ENCODE measurements around the gene TTC21A.
"Not testable (repeated sequence)": the region's sequence is repeated elsewhere in the genome, so short reads cannot be mapped to it uniquely, and the experiment has no call there.

TTC21A gene

DNA sequence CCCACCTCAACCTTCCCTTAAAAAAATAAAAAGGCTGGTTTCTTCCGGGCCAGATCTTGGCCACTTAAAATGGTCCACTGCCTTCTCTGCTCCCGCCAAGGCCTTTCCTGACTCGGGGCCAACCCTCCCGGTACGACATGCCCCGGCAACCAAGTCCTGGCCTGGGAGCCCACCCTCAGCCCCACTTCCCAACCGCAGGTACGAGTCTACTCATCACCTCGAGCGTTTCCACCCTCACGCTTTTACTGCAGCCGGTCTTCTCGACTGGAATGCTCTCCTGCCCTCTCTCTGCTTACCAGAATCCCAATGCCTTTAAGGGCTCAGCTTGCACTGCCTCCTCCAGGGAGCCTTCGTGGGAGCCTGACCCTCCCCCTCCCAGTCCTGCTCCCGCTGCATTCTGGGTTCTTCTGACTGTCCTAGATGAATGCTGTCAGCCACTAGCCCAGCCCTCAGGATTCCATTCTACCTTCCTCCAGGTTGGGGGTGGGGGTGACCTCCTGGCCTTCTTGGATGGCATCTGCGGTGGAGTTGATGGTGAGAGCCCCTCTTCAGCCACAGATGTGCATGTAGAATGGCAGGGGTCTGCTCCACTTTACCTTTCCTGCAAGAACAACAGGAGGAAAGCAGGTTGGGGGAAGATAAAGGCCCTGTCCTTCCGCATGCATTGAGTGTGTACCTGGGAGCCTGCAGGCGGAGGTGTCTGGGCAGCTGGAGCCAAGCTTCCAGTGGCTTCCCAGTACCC, 47.0 kb downstream of the TTC21A start:
- DNase-seq, result no peak

DNA sequence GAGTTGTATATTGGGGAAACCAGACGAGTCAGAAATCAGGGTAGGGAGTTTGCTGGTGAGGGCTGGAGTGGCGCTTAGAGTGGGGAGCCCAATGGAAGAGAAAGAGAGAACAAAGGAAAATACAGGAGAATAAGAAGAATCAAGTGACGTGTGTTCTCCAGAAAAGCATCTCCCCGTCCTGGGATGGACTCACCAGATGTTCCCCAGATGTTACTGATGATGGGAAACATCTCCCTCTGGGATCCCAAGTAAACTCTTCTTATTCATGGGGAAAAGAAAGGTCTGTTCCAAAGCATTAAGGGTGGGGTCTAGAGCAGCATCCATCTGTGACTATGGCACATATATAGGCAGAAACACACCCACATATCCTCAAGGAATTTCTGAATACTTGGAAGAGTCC, 48.9 kb downstream of the TTC21A start:
- DNase-seq, result no peak

DNA sequence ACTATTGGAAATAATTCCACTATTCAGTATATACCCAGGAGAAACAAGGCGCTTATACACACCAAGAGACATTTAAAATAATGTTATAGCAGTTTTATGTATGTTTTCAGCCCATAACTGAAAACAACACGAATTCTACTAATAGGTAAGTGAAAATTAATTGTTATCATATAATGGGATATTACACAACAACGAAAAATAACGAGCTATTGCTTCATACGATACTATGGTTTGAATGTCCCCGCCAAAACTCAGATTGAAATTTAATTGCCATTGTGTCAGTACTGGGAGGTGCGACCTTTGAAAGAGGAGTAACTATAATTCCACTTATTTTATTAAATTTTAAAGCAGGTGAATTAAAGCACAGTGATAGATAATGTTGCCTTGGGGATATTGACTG, 49.9 kb downstream of the TTC21A start:
- no peak for DNase-seq

DNA sequence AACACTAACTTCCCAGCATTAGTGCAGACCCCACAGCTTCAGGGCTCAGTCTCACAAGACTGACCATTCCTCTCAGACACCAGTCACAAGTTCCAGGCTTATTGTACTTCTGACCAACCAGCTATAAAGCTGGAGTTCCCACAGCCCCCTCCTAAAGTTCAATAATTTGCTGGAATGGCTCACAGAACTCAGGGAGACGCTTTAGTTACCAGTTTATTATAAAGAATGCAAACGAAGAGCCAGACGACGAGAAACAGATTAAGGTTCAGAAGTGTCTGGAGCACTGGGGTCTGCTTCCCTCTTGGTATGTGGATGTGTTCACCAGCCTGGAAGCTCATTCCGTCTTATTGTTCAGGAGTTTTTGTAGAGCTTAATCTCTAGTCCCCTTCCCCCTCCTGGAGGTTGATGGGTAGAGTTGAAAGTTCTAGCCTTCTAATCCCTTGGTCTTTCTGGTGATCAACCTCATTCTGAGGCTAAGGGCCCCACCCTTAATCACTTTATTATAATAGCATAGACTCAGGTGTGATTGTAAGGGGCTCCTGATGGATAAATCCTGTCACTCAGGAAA, 50.8 kb downstream of the TTC21A start:
- no peak for DNase-seq

DNA sequence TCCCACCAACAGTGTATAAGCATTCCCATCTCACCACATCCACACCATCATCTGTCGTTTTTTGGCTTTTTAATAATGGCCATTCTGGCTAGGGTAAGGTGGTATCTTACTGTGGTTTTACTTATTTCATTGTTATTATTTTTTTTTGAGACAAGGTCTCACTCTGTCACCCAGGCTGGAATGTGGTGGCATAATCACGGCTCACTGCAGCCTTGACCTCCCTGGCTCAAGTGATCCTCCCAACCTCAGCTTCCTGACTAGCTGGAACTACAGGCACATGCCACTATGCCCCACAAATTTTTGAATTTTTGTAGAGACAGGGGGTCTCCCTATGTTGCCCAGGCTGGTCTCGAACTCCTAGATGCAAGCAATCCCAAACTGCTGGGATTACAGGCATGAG, 56.9 kb downstream of the TTC21A start:
- DNase-seq, result no peak

DNA sequence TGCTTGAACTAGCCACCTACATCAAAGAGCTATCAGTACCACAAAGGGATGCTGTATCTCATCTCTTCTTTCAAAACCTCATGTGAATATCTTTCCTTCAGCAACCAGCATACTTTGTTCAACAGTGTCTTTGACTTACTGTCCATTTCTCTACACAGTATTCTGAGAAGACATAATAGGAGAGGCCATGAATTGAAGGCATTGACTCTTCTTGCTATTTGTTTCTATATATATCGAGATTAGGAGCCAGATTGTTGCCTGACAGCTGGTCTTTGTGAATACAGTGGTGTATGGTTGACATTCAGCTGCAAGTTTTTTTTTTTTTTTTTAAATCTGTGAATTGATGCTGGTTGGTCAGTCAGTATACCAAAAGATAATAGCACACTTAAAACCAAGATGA, 58.0 kb downstream of the TTC21A start:
- DNase-seq, result no peak

DNA sequence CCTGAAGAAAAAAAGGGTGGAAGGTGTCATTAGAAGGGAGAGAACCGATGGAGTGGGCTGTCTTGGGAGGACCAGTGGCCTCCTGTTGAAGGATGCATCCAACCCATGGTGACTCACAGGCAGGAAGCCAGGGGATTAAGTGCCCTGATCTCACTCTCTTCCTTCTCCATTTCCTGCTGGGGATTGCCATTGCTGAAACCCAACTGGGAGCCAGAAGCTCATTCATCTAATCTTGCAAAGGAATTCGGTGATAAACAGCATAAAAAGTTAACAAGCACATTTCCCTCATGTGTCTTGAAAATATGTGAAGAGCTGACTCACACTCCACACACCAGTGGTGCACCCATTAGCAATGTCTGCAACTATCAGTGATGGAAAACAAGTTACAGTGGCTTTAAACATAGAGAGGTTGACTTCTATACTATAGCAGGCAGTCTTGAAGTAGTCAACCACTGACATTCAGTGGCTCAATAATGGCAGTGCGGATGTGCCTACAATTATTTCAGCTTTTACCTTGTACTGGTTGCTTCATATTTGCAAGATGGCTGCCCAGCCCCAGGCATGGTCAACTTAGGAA, 58.7 kb downstream of the TTC21A start:
- DNase-seq, result no peak

DNA sequence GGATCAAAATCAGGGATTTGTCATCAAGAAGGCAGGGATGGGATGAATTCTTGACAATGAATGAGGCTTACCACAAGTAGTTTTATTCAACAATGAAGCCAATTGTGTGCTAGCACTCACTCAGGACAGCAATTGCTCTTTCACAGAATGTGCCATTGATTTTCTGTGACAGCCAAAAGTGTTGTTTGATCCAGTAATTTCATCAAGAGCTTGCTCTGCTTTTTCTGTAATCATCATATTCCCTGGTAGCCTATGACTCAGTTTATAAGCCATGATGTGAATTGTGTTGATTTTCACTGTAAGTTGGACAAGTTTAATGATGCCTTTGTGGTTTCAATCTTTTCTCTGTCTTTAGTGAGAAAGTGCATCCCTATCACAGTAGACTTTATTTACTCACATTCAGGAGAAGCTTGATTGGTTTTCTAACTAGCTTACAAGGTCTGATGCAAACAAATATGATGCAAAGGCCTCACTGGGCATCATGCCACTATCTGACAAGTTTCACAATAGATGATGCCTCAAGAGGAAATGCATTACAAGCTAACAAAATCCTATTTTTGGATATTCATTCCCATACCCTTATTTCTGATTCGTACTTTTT, 59.6 kb downstream of the TTC21A start:
- DNase-seq, result no peak

DNA sequence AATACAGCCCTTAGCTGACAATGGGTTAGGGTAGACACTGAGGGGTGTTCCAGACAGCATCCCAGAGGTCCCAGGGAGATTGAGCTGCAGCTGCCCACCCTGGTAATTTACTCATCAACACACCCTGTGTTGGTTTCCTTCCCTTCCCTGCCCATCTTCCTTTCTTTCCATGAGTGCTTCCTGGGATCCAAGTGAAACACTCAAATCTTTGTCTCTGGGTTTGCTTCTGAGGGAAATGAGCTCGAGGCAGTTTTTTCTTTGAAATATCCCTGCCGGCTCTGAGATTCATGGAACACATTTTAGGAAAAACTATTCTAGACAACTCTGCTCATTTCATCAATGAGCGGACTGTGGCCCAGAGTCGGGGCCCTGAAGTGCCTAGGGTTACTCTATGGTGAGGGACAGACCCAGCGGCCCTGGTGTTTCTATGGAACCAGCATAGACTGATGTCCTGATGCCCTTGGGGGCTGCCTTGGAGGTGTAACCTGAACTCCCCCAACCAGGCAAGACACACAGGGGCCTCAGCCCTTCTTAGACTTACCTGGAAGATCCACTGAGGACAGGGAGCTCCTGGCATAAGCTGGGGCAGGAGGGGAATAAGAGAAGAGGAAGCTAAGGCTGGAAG, 60.8 kb downstream of the TTC21A start:
- no peak for DNase-seq

DNA sequence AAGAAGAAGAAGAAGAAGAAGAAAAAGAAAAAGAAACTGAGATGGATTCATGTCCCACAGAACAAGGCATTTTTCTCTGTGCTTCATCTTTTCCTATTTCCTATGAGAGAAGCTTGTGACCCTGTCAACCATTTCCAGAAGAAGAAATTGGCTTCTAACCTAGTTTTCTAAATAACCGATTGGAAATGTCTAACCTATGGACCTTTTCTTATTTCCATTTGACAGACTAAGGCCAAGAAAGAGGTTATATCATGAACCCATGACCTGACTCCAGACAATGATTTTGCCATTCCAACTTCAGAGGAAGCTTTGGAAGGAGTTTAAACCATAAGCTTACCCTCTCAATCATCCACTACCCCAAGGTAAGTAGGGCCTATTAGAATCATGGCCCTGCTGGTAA, 62.2 kb downstream of the TTC21A start:
- DNase-seq, result no peak

DNA sequence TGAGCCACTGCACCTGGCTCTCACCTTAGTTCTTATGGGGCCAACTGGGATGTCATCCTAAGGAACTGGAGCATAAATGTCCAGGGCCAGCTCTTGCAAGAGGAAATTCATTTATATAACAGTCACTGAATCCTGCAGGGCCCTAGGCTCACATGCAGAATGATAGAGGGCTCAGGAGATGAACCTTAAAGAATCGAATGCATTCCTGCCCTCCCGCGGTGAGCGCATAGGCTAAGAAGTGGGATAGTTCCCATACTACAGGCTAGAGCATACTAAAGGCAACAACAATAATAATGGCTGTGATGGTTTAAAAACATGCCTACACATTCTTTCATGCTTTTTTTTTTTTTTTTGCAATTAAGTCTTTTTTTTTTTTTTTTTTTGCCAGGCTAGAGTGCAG, 63.0 kb downstream of the TTC21A start:
- DNase-seq, result no peak

DNA sequence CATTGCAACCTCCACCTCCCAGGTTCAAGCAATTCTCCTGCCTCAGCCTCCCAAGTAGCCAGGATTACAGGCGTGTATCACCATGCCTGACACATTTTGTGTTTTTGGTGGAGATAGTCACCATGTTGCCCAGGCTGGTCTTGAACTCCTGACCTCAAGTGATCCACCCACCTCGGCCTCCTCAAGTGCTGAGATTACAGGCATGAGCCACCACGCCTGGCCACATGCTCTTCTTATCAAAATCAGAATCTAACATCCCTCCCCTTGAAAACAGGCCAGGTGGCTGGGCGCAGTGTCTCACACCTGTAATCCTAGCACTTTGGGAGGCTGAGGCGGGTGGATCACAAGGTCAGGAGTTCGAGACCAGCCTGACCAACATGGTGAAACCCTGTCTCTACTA, 63.4 kb downstream of the TTC21A start:
- DNase-seq, result not testable (repeated sequence)

DNA sequence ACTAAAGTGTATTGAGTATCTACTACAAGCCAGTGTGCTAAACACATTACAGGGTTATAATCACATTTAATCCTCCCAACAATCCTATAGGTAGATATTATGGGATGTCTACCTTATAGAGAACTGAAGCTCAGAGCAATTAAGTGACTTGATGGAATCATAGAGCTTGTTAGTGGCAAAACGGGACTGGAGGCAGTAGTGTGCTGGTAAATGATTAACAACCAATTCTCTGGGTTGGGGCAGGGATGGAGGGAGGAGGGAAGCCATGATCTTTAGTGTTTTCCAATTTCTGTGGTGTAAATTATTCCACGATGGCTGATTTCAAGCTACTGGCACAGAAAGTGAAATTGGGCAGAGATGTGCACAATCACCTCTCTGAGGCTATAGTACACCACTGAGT, 64.4 kb downstream of the TTC21A start:
- no peak for DNase-seq

DNA sequence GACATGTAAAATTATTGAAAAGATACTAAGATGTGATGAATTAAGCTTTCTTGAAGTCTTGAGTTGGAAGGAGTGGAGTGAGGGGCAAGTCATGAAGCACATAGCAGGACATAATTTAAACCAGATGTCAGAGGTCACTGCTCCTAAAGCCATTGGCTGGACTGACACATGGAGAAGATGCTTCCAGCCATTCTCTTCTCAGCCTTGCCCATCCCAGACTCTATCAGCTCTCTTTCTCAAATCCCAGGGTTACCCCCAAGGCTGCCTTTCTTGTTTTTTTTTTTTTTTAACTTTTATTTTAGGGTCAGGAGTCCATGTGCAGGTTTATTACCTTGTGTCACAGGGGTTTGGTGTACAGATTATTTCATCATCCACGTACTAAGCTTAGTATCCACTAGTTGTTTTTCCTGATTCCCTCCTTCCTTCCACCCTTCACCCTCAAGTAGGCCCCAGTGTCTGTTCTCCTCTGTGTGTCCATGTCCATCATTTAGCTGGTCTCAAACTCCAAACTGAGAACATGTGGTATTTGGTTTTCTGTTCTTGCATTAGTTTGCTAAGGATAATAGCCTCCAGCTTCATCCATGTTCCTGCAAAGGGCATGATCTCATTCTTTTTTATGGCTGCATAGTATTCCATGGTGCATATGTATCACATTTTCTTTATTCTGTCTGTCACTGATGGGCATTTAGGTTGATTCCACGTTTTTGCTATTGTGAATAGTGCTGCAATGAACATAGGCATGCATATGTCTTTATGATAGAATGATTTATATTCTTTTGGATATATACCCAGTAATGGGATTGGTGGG, 66.0 kb downstream of the TTC21A start:
- DNase-seq, result no peak

DNA sequence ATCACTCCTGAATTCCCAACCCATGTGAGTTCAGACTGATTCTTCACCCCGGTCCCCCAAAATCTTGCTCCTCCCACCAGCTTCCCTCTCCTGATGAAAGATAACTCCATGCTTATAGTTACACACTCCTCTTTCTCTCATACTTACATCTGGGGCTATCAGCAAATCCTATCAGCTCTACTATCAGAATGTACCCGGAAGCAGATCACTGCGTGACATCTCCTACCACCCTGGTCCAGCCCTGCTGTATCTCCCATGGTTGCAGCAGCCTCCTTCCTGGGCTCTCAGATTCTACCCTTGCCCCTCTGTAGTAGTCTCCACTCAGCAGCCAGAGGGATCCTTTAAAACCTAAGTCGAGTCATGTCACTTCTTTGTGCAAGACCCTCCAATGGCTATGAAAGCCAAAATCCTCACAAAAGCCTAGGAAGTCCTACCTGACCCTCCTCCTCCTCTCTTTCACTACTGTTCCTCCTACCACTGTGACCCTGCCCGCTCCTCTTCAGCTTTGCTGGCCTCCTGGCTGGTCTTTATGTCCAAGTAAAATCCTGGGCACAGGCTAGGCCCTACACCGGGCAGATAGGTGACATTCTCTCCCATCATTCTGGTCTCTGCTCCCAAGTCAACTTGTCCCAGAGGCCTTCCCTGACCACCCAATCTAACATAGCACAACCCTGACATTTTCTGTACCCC, 68.7 kb downstream of the TTC21A start:
- no peak for DNase-seq

DNA sequence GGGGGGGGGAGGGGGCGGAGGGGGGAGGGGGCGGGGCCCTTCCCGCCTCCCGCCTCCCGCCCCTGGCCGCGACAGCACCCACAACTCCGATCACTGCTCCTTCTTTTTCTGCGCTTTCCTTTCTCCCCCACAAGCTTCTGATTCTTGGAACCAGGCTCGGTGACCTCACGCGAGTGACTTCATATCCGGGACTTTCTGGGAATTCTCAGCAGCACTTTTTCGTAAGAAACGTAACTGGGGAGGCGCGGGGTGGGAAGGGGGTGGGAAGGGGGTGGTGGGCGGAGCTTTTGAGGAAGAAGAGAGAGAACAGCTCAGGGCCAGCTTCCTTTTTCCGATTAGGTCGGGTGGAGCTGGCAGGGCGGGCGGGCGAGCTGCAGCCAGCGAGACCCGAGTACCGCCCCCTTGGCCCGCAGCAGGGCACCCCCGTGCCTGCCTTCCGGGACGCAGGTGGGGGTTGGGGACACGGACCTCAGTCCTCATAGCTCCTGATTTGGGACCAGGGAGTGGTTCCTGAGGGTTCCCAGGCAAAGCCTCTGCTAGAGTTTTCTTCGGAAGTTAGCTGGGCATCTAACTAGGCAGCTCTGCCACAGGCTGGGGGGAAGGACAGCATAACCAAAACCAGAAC, 70.3 kb downstream of the TTC21A start:
- peak in 2 of 3 experiments; percentile 49 to 71 for DNase-seq

DNA sequence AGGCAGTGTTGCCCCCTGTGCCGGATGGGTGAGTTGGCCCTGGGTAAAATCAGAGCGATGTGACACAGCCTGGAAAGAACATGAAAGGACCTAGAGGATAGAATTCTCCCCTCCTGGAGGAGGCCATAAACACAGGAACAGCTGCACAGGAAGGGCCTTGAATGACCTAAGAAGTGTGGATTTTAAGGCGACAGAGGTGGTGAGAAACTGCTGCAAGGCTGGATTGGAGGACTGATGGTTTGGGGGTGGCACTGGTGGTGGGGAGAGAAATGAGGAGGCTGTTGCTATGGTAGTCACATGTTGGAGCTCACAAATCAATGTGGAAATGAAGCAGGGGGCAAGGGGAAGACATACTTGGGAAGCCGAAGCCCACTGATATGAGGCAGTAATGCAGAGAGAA, 71.1 kb downstream of the TTC21A start:
- peak in 1 of 3 experiments; percentile 12 for DNase-seq

DNA sequence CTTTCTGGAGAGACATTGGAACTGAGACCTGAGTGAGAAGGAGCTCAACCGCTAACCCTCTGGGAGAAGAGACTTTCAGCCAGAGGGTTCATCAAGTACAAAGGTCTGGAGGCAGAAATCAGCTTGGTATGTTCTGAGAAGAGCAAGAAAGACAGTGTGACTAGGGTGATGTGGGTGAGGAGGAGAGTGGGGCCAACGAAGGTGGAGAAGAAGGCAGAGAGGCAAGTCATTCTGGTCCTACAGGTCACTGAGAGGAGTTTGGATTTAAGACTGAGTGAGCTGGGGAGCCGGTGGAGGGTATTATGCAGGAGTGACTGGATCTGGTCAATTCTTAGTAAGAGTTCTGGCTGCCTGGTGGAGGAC, 72.7 kb downstream of the TTC21A start:
- no peak for DNase-seq

DNA sequence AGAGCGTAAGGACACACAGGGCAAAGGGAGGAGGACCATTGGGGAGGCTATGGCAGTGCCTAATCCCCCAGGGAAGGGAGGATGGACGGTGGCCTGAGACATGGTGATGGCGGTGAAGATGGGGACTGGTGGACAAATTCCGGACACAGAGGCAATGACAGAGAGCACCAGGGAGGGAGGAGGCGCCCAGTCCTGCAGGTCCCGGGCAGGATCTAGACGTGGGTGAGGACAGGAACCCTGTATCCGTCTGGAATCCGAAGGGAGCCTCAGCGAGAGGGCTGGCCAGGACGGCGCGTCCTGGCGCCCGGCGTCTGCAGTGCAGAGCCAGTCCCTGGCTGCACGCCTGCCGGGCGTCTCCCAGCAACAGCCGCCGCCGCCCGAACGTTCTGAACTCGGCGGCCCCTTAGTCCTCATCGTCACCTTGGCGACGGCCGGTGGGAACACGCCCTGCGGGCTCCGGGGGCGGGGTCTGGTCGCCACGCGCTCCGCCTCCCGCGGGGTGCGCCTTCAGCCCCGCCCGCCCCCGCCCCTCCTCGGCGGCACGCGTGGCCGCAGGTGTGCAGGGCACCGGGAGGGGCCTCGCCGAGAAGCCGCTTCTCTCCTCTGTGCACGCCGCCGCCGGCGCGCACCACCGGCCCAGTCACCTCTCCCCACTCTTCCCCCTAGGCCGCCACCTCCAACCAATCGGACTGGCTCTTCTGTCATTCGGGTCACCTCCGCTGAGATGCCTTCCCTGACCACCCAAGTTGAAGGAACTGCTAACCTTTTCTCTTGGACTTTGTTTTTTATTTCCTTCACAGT, 73.3 kb downstream of the TTC21A start:
- peak; percentile 91 to 94 (median 92) for DNase-seq

DNA sequence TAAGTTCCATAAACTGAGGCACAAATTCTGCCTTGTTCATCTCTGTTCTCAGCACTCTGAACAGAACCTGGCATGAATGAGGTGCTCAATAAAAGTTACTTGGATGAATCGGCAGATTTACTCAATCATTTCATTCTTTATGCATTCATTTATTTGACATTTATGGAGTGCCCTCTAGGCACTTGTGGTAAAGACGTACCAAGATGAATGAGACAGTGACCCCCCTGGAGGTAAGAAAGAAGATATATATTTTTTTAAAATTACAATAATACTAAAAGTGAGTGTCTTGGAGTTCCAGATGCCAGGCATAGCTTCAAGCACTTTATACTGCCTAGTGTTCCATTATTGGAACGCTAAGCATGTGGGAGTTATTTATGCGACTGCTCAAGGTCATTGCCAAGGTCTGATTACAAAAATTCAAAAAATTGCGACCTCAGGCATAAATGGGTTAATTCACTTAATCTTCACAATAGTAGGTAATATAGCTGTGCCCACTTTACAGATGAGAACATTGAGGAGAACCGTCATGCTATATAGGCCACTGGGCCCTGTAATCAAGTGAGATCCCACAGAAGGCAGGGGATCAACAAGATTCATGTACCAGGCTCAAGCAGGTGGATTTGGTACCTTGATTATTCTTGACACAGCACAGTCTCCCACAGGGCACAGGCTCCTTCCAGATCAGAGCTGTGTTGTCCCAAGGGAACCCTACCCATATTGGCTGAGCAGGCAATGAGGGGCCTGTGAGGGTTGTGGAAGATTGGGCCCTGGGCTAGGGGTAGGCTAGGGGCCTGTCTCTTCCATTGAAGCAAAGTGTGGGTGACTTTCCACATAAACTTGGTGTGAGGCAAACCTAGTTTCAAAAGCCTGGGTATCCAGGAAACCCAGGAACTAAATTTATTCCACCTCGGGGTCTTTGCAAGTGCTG, 74.2 kb downstream of the TTC21A start:
- DNase-seq, result no peak
